Sigmoid colon (tissue), 4 donors: ENCODE results near the gene PEX7.

ENCODE experiments used
- CTCF ChIP-seq, 4 experiments: fragments of 450-650 bp in 3 of 4; fragments of 200-600 bp in 1 of 4; IDR thresholded peaks; one replicate each; pipeline ENCODE4 v1.5.1; 2016 to 2019; ENCODE audit warnings: antibody characterized with exemption in 4 of 4, mild to moderate bottlenecking in 3 of 4, moderate library complexity in 2 of 4
- EP300 ChIP-seq, 4 donors: sonication (generic); formaldehyde crosslinking; IDR thresholded peaks; one replicate each; pipeline ENCODE4 v1.6.1; 2017; ENCODE audit warnings: antibody characterized with exemption in 4 of 4
- POLR2A ChIP-seq, 2 donors: fragments of 450-650 bp; IDR thresholded peaks; one replicate each; pipeline ENCODE4 v1.6.1; 2016; ENCODE audit warnings: antibody characterized with exemption in 2 of 2, mild to moderate bottlenecking in 2 of 2, moderate library complexity in 2 of 2
- POLR2AphosphoS5 ChIP-seq, 4 donors: sonication (generic); formaldehyde crosslinking; IDR thresholded peaks; one replicate each; pipeline ENCODE4 v1.6.1; 2017; ENCODE audit warnings: antibody characterized with exemption in 4 of 4

DNA sequence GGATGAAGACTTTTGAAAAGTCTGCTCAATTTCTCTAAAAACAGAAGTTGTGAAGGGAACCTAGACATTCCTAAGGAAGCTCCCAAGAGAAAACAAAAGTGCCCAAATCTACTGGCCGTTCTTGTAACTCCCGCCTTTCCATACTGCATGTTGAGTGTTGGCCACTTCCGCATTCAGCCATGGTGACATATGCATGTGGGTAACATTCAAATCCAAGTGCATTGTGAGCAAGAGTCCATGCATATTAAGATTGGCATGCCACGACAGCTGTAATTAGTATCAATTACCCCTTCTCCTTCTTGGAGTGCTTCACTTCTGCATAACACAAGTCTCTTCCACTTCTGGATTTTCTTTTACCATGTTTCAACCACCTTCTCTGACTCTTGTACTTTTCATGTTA is 108.1 kb downstream of the PEX7 start:
- TF ChIP-seq CTCF (IDR thresholded peaks at IDR 0.05) (no peak), POLR2A (IDR thresholded peaks at IDR 0.05) (no peak), EP300 (IDR thresholded peaks at IDR 0.05) (no peak), POLR2AphosphoS5 (IDR thresholded peaks at IDR 0.05) (no peak)
